ENCODE data around the gene SH3GL3.

- TF ChIP-seq POLR2AphosphoS5 (IDR thresholded peaks at IDR 0.05; ENCODE audit: low read depth, low read length) (no peak), TAF1 (IDR thresholded peaks at IDR 0.05; ENCODE audit: low read depth, low read length) (no peak), POLR2A (IDR thresholded peaks at IDR 0.05; ENCODE audit: low read depth, low read length) (no peak), PAX5 (IDR thresholded peaks at IDR 0.05; ENCODE audit: insufficient read depth, low read length, severe bottlenecking) (no peak), POU2F2 (IDR thresholded peaks at IDR 0.05; ENCODE audit: low read depth, low read length) (no peak)
Observed at GRCh38 chr15:83472151-83472550, 25.0 kb downstream of the SH3GL3 start.
